Activated CD4-positive, alpha-beta T cell treated with anti-CD3 and anti-CD28 coated beads for 1 hour (primary cell): Measurements from ENCODE around the gene FEM1A.
A peak's percentile ranks its signal among the peaks of the same experiment; 100 is the strongest.
"Not testable (repeated sequence)": the region's sequence is repeated elsewhere in the genome, so short reads cannot be mapped to it uniquely, and the experiment has no call there.

Experiments used
- DNase-seq: peaks from one replicate; pipeline ENCODE4 v3.0.0-alpha.2; 2020

FEM1A gene

GRCh38 chr19:4814625-4815425 lies 23.3 kb downstream of the FEM1A start:
- no peak for DNase-seq

GRCh38 chr19:4815426-4816201 lies 24.1 kb downstream of the FEM1A start:
- peak; percentile 54 for DNase-seq

GRCh38 chr19:4816202-4816949 lies 24.8 kb downstream of the FEM1A start:
- no peak for DNase-seq

DNA sequence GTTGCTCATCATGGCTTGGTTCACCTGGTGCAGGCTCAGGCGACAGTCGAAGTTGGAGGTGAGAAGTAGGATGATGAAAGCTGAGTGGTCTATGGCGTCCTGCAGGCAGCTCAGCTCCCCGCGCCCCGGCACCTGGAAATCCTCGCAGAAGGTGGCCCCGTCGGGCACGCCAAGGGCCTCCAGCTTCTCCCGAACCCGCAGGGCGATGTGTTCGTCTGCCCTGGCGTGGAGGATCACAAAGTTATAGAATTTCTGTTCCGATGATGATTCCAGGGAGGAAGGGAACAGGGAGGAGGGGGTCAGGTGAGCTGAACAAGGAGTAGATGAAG lies 25.4 kb downstream of the FEM1A start:
- no peak for DNase-seq

DNA sequence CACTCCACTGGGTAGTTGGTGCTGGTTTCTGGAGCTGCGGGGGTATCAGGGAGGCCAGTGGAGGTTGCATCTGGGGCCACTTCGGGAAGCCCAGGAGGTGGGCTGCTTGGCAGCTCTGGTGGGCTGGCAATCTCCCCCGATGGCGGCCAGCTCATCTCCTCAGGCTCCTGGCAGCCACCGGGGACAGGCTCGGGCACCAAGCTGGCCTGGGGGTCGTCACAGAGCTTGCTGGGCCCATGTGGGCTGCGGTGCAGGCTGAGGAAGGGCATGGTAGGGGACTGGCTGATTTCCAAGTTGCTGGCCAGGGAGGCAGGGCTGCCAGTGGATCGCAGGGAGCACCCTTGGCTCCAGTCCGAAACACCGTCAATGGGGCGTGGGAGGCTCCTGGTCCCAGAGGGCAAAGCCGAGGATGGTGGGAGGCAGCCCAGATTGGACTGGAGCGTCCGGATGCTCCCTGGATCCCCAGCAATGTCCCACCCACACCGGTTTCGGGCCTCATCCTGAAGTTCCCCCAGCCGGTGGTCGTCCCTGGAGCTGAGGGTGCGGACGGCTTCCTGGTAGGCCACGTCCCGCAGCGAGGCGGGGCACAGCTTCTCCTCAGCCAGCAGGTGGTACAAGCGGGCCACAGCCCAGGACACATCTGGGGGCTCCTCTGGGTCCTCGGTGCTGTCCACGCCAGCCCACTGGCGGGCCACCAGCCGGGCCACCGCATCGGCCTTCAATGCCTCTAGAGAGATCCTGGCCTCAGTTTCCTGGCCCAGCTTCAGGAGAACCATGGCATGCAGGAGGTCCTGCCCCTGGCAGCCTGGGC lies 26.1 kb downstream of the FEM1A start:
- no peak for DNase-seq

- DNase-seq: no peak
Observed at GRCh38 chr19:4821265-4821664, 29.7 kb downstream of the FEM1A start.

- not testable (repeated sequence) for DNase-seq
Observed at GRCh38 chr19:4822354-4822753, 30.8 kb downstream of the FEM1A start.

DNA sequence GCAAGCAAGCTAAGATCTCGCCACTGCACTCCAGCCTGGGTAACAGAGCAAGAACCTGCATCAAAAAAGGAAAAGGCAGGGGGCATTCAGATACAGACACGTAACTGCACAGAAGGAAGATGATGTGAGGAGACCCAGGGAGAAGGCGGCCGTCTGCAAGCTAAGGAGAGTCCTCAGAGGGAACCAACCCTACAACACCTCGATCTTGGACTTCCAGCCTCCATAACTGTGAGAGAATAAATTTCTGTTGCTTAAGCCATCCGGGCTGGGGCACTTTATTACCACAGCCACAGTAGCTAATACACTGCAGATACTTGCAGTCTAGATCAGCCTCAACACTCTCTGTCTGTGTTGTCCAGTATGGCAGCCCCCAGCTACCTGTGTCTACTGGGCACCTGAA lies 32.0 kb downstream of the FEM1A start:
- no peak for DNase-seq

- no peak for DNase-seq
Observed at GRCh38 chr19:4829001-4829712, 37.6 kb downstream of the FEM1A start.

GRCh38 chr19:4830332-4830731 lies 38.8 kb downstream of the FEM1A start:
- no peak for DNase-seq

DNA sequence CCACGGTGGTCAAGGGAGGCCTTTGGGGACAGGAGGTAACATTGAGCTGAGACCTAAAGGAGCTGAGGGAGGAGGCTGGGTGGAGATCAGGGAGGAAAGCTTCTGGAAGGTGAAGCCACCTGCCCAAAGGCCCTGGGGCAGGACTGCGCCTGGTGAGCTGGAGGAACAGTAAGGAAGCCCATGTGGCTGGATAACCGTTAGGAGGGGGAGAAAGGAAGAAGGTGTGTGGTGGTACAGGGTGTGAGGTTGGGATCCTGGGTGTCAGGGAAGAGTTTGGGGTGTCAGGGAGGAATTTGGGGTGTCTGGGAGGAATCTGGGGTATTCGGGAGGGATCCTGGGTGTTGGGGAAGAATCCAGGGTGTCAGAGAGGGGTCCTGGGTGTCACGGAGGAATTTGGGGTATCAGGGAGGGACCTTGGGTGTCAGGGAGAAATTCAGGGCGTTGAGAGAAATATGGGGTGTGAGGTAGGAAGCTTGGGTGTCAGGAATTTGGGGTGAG lies 39.3 kb downstream of the FEM1A start:
- no peak for DNase-seq

- peak; percentile 74 for DNase-seq
Observed at GRCh38 chr19:4831304-4831978, 39.9 kb downstream of the FEM1A start, which contains the start of gene TICAM1. TICAM1 (minus strand) TSS chr19:4831712; CDS start chr19:4818377, 13,335 bp downstream.

DNA sequence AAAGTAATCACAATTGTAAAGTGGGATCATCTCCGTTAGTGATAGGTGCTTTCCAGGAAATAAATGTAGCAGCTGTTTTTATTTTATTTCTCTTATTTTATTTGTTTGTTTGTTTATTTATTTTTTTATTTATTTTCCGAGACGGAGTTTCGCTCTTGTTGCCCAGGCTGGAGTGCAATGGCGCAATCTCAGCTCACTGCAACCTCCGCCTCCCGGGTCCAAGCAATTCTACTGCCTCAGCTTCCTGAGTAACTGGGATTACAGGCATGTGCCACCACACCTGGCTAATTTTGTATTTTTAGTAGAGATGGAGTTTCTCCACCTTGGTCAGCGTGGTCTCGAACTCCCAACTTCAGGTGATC lies 40.4 kb downstream of the FEM1A start:
- not testable (repeated sequence) for DNase-seq

DNA sequence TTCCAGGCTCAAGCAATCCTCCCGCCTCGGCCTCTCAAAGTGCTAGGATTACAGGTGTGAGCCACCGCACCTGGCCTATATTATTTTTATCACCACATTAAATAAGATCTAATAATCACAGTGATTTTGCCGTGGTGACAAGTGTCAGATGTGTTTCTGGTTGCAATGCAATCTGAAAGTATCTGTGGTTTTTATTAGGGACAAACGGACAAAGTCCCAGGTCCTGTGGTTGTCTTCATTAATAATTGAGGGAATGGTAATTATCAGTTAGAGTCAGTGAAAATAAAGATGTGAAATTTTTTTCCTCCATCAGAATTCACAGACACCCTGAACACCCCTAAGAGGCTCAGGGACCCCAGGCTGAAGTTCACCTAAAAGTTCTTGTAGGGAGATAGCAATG lies 41.2 kb downstream of the FEM1A start:
- DNase-seq: no peak

DNA sequence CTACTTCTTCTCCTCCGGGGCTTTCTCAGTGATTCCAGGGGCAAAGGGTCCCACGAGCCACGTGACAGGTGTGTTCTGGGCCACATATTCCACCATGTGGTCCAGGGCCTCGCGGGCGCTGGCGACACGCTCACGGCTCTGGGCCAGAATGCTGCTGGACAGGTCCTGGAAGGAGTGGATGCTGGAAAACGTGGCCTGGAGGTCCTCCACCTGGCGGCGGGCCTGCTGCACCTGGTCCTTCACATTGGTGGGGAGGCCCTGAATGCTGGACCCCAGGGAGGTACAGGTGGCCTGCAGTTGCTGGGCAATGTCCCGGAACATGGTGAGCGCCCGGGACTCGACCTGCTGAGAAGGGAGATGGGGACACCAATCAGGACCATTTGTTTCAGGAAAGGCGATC lies 47.7 kb downstream of the FEM1A start:
- DNase-seq: no peak

GRCh38 chr19:4843647-4843965 lies 52.1 kb downstream of the FEM1A start:
- DNase-seq: no peak

DNA sequence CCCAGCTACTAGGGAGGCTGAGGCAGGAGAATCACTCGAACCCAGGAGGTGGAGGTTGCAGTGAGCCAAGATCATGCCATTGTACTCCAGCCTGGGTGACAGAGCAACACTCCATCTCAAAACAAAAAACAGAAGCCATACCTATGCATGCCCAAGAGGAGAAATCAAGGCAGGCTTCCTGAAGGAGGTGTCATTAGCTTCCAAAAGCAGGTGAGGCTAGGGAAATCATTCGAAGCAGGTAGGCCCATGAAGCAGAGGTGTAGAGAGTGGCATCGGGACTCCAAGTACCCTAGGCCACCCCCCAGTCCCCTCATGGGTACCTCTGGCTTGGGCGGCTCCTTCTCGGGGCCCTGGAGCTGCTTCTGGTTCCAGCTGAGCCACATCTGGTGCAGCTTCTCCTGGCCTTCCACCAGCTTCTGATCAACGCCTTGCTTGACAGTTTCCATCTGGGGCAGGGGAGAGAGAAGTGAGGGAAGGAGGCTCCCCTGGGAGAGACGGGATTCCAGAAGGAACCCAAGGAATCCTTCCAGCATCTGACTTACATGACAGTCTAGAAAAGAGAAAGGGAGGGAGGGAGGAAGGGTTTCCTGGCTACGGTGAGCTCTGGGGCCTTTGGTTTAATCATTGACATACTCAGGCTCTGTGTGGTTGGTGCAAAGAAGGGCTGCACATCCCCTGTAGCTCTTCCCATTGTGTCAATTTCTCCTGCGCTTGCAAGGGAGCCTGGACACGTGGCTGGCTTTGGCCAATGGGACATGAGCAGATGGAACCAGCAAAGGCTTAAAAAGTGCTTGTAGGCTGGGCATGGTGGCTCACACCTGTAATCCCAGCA lies 53.0 kb downstream of the FEM1A start:
- DNase-seq: no peak

DNA sequence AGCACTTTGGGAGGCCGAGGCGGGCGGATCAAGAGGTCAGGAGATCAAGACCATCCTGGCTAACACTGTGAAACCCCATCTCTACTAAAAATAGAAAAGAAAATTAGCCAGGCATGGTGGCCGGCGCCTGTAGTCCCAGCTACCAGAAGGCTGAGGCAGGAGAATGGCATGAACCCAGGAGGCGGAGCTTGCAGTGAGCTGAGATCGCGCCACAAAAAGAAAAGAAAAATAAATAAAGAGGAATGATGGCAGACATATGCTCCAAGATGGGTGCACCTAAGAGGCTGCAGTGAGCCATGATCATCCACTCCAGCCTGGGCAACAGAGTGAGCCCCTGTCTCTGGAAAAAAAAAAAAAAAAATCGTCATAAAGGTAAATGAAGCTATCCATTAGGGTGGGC lies 54.4 kb downstream of the FEM1A start:
- not testable (repeated sequence) for DNase-seq

- DNase-seq: no peak
Observed at GRCh38 chr19:4847190-4847973, 55.8 kb downstream of the FEM1A start.

DNA sequence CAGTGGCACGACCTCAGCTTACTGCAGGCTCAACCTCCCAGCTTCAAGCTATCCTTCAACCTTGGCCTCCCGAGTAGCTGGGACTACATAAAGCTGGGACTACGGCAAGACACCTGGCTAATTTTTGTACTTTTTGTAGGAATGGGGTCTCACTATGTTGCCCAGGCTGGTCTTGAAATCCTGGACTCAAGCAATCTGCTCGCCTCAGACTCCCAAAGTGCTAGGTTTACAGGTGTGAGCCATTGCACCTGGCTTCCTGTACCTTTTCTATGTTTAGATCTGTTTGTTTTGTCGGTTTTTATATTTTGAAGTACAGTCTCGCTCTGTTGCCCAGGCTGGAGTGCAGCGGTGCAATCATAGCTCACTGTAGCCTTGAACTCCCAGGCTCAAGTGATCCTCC lies 57.5 kb downstream of the FEM1A start:
- DNase-seq: no peak
